PC-9 (cell line): ENCODE data around the gene COL25A1. TPM values are rescaled to one million over a fixed set of nuclear protein-coding genes. Genes with fewer than 3 reads are reported as not detected.

ENCODE experiments used
- BruUV-seq: library from RNA; stranded (reverse); fragments of 400-500 nt; replicated peaks from 2 replicates; lab custom pipeline; 2021; lab: Mats Ljungman, UMichigan
- CTCF ChIA-PET: fragments of 300-600 bp; sonication (Branson Sonifier 250); formaldehyde crosslinking; loops from one replicate; lab custom pipeline; 2022; ENCODE audit warnings: antibody characterized with exemption; lab: Charles Lee
- POLR2A ChIA-PET: fragments of 300-600 bp; sonication (Branson Sonifier 250); formaldehyde crosslinking; loops from one replicate; lab custom pipeline; 2022; ENCODE audit warnings: antibody characterized with exemption; ENCODE audit not compliant: unreplicated experiment; lab: Charles Lee
- DNase-seq, 2 experiments: peaks; one replicate each; pipeline versions ENCODE4 v3.0.0 to v3.0.0-alpha.2; 2015 to 2022; ENCODE audit warnings: mixed read lengths in 1 of 2
- H2AFZ ChIP-seq: fragments of 200-600 bp; sonication (generic); 2 replicates; pipeline ENCODE4 v1.8.1; 2017; ENCODE audit warnings: antibody characterized with exemption
- H3F3A ChIP-seq: fragments of 200-600 bp; sonication (generic); 2 replicates; pipeline ENCODE4 v1.8.1; 2017; ENCODE audit warnings: antibody characterized with exemption, mild to moderate bottlenecking, low read depth; ENCODE audit not compliant: insufficient read depth
- H3K27ac ChIP-seq: fragments of 200-600 bp; sonication (generic); 2 replicates; pipeline ENCODE4 v1.6.1; 2016; ENCODE audit warnings: mixed run types
- H3K27me3 ChIP-seq: fragments of 200-600 bp; sonication (generic); 2 replicates; pipeline ENCODE4 v1.6.1; 2016; ENCODE audit warnings: low read depth, mixed run types; ENCODE audit not compliant: insufficient read depth
- H3K36me3 ChIP-seq: fragments of 200-600 bp; sonication (generic); 2 replicates; pipeline ENCODE4 v1.6.1; 2016; ENCODE audit warnings: low read depth, mixed run types
- H3K4me1 ChIP-seq: fragments of 200-600 bp; sonication (generic); replicated peaks from 2 replicates; pipeline ENCODE4 v1.6.1; 2016; ENCODE audit warnings: mixed run types; ENCODE audit not compliant: insufficient read depth
- H3K4me2 ChIP-seq: fragments of 200-600 bp; sonication (generic); 2 replicates; pipeline ENCODE4 v1.6.1; 2017; ENCODE audit warnings: mixed run types
- H3K4me3 ChIP-seq: fragments of 200-600 bp; sonication (generic); 2 replicates; pipeline ENCODE4 v1.6.1; 2016; ENCODE audit warnings: mixed run types
- H3K79me2 ChIP-seq: fragments of 200-600 bp; sonication (generic); 2 replicates; pipeline ENCODE4 v1.6.1; 2017; ENCODE audit warnings: low read depth, mixed run types
- H3K9me2 ChIP-seq: fragments of 200-600 bp; sonication (generic); 2 replicates; pipeline ENCODE4 v1.8.1; 2017; ENCODE audit warnings: mild to moderate bottlenecking; ENCODE audit not compliant: insufficient read depth
- H3K9me3 ChIP-seq: fragments of 200-600 bp; sonication (generic); 2 replicates; pipeline ENCODE4 v1.8.1; 2016; ENCODE audit warnings: low read depth; ENCODE audit not compliant: insufficient read depth
- H4K20me1 ChIP-seq: fragments of 200-600 bp; sonication (generic); 2 replicates; pipeline ENCODE4 v1.8.1; 2017; ENCODE audit not compliant: insufficient read depth
- CTCF ChIP-seq: fragments of 200-600 bp; sonication (generic); conservative IDR thresholded peaks from 2 replicates; pipeline ENCODE4 v1.6.1; 2017; ENCODE audit warnings: mixed run types, antibody characterized with exemption, mild to moderate bottlenecking, moderate library complexity
- EZH2 ChIP-seq: fragments of 200-600 bp; sonication (generic); IDR thresholded peaks from 2 replicates; pipeline ENCODE4 v1.8.0; 2017; ENCODE audit warnings: antibody characterized with exemption, low read depth
- intact Hi-C: fragments of 100-400 bp; cut with micrococcal nuclease; formaldehyde crosslinking; loops from one replicate; pipeline ENCODE4 v1.10.0; 2022; ENCODE audit not compliant: unreplicated experiment
- total RNA-seq: library from RNA; stranded (reverse); gene quantifications from 2 replicates; pipeline ENCODE4 v1.2.3, GENCODE V29; 2021

Gene COL25A1
- total RNA-seq, 1 experiment from 2014 or later, result not detected

GRCh38 chr4:108881190-108881589, 421.3 kb downstream of the COL25A1 start:
- no peak for DNase-seq
- Histone ChIP-seq H4K20me1 (no peaks in the 10 kb centered on the region), H3F3A (no peaks in the 10 kb centered on the region), H3K27ac (no peak overlapping the region), H3K79me2 (no peaks in the 10 kb centered on the region), H2AFZ (no peak overlapping the region), H3K4me2 (no peak overlapping the region), H3K36me3 (no peaks in the 10 kb centered on the region), H3K27me3 (no peaks in the 10 kb centered on the region), H3K4me3 (no peak overlapping the region), H3K9me2 (no peaks in the 10 kb centered on the region), H3K9me3 (no peaks in the 10 kb centered on the region), H3K4me1 (no peaks in the 10 kb centered on the region)
- CTCF ChIA-PET, result no interaction called here
- BruUV-seq, result no TSS peak
- POLR2A ChIA-PET, result no interaction called here
- TF ChIP-seq CTCF (no peak), EZH2 (no peak)
- intact Hi-C loops, result no loop called here

- no peak overlapping the region for H3K27ac ChIP-seq
- intact Hi-C loops, result no loop called here
- no peaks in the 10 kb centered on the region for H3K27me3 ChIP-seq
- H3K4me2 ChIP-seq, result no peak overlapping the region
- no peaks in the 10 kb centered on the region for H3K36me3 ChIP-seq
- no peak for DNase-seq
- no peak overlapping the region for H3K4me3 ChIP-seq
- H4K20me1 ChIP-seq, result no peaks in the 10 kb centered on the region
- H2AFZ ChIP-seq, result no peak overlapping the region
- H3K79me2 ChIP-seq, result no peaks in the 10 kb centered on the region
- H3K4me1 ChIP-seq, result no peaks in the 10 kb centered on the region
- CTCF ChIA-PET, result no interaction called here
- no peaks in the 10 kb centered on the region for H3F3A ChIP-seq
- TF ChIP-seq CTCF (no peak), EZH2 (no peak)
- no peaks in the 10 kb centered on the region for H3K9me2 ChIP-seq
- no peaks in the 10 kb centered on the region for H3K9me3 ChIP-seq
- POLR2A ChIA-PET, result no interaction called here
- no TSS peak for BruUV-seq
These were observed 423.7 kb downstream of the COL25A1 start for GRCh38 chr4:108878806-108879205.

GRCh38 chr4:108877821-108878220, 424.6 kb downstream of the COL25A1 start:
- Histone ChIP-seq H3K4me1 (no peaks in the 10 kb centered on the region), H3K9me2 (no peaks in the 10 kb centered on the region), H3K27ac (no peak overlapping the region), H3F3A (no peaks in the 10 kb centered on the region), H3K36me3 (no peaks in the 10 kb centered on the region), H3K4me3 (no peak overlapping the region), H3K27me3 (no peaks in the 10 kb centered on the region), H3K4me2 (no peak overlapping the region), H3K9me3 (no peaks in the 10 kb centered on the region), H4K20me1 (no peaks in the 10 kb centered on the region), H3K79me2 (no peaks in the 10 kb centered on the region), H2AFZ (no peak overlapping the region)
- ChIA-PET CTCF (no interaction called here), POLR2A (no interaction called here)
- no peak for DNase-seq
- TF ChIP-seq EZH2 (no peak), CTCF (no peak)
- BruUV-seq, result no TSS peak
- intact Hi-C loops, result no loop called here
